Fibroblast of the aortic adventitia (primary cell): ENCODE measurements around the gene RBBP8. TPM values are rescaled to one million over a fixed set of nuclear protein-coding genes. Genes with fewer than 3 reads are reported as not detected.

Source experiments
- DNase-seq: peaks from one replicate; pipeline ENCODE4 v3.0.0-alpha.2; 2010; ENCODE audit warnings: low read depth
- H3K4me3 ChIP-seq: 2 replicates; pipeline ENCODE4 v1.5.1; 2011; ENCODE audit warnings: low read depth, mild to moderate bottlenecking, control low read depth, low read length, moderate library complexity
- CTCF ChIP-seq: IDR thresholded peaks from 2 replicates; pipeline ENCODE4 v1.5.1; 2011; ENCODE audit warnings: mild to moderate bottlenecking, low read length, control low read depth, inconsistent platforms; ENCODE audit not compliant: insufficient read depth
- total RNA-seq: library from RNA; depleted of rRNA; stranded (reverse); fragments of >200 nt; gene quantifications from 2 replicates; pipeline ENCODE4 v1.2.3, GENCODE V29; 2012; ENCODE audit warnings: low replicate concordance

Gene RBBP8
- total RNA-seq, 1 donor, result 80.1 TPM

- TF ChIP-seq CTCF, result no peak
- no peak overlapping the region for H3K4me3 ChIP-seq
- no peak for DNase-seq
These were observed 52.1 kb downstream of the RBBP8 start for GRCh38 chr18:22985250-22985649.

GRCh38 chr18:22987547-22988189, 54.5 kb downstream of the RBBP8 start:
- no peak for TF ChIP-seq CTCF

GRCh38 chr18:22988208-22988607, 55.1 kb downstream of the RBBP8 start:
- no peak for DNase-seq
- no peak for TF ChIP-seq CTCF
- no peak overlapping the region for H3K4me3 ChIP-seq

More at GRCh38 chr18:22987547-22988189, 54.5 kb downstream of the RBBP8 start:
- no peak for DNase-seq
- no peak overlapping the region for H3K4me3 ChIP-seq

GRCh38 chr18:22998344-22998743, 65.2 kb downstream of the RBBP8 start:
- no peak for DNase-seq

GRCh38 chr18:22999212-22999611, 66.1 kb downstream of the RBBP8 start:
- DNase-seq, result peak; percentile 88
- no peak overlapping the region for H3K4me3 ChIP-seq

More at GRCh38 chr18:22998344-22998743, 65.2 kb downstream of the RBBP8 start:
- no peak overlapping the region for H3K4me3 ChIP-seq
- no peak for TF ChIP-seq CTCF

GRCh38 chr18:22999647-23000046, 66.5 kb downstream of the RBBP8 start:
- H3K4me3 ChIP-seq, result no peak overlapping the region
- TF ChIP-seq CTCF, result no peak
- DNase-seq, result no peak

More at GRCh38 chr18:22999212-22999611, 66.1 kb downstream of the RBBP8 start:
- peak; percentile 32 for TF ChIP-seq CTCF

GRCh38 chr18:23003289-23003688, 70.2 kb downstream of the RBBP8 start:
- DNase-seq, result no peak
- H3K4me3 ChIP-seq, result no peak overlapping the region
- no peak for TF ChIP-seq CTCF
